ENCODE measurements around the gene THBD.

The THBD gene

DNA sequence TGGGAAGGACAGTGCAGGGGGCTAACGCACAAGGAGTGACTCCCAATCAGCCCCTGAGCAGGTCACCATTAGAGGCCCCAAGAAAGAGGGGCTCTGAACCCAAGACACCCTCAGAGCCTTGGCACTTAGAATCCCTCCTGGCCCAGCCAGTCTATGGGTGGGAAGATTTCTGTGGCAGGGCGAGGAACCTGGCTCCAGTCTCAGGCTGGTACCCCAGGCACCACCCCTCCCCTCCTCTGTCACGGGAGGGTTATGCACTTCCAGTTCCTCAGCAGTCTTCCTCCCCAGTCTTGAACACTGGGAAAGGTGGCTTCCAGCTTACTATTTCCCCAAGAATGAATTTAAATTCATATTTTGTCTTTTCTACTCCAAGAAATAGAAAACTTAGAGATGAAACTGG, 42.0 kb downstream of the THBD start:
- no peak for DNase-seq (ENCODE audit: low spot score)
- in situ Hi-C loops (cut with MboI; ENCODE audit: low pct_unique_long_range_greater_than_20kb, low sequenced_read_pairs, unreplicated experiment): no loop called here
- TF ChIP-seq, protein P1, sequence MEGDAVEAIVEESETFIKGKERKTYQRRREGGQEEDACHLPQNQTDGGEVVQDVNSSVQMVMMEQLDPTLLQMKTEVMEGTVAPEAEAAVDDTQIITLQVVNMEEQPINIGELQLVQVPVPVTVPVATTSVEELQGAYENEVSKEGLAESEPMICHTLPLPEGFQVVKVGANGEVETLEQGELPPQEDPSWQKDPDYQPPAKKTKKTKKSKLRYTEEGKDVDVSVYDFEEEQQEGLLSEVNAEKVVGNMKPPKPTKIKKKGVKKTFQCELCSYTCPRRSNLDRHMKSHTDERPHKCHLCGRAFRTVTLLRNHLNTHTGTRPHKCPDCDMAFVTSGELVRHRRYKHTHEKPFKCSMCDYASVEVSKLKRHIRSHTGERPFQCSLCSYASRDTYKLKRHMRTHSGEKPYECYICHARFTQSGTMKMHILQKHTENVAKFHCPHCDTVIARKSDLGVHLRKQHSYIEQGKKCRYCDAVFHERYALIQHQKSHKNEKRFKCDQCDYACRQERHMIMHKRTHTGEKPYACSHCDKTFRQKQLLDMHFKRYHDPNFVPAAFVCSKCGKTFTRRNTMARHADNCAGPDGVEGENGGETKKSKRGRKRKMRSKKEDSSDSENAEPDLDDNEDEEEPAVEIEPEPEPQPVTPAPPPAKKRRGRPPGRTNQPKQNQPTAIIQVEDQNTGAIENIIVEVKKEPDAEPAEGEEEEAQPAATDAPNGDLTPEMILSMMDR (IDR thresholded peaks at IDR 0.05; ENCODE audit: extremely low read depth, insufficient read depth, missing control alignments): no peak

DNA sequence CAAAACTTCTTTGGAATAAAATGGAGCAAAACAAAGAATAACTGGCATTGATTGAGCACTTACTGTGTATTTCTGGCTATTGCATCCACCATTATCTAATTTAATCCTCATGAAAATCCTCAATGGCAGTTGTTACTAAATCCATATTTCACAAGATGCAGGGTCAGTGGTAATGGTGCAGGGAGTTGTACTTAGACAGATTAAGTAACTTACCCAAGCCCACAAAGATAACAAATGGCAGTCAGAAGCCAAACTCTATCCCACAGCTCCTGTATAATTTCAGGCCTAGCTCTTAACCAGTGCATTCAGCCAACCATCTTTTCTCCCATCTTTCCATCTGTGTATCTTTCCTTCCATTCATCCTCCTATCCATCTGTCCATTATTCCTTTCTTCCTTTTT, 43.7 kb downstream of the THBD start:
- in situ Hi-C loops (cut with MboI; ENCODE audit: low pct_unique_long_range_greater_than_20kb, low sequenced_read_pairs, unreplicated experiment): no loop called here
- no peak for DNase-seq (ENCODE audit: low spot score)
- TF ChIP-seq, protein P1 (IDR thresholded peaks at IDR 0.05; ENCODE audit: extremely low read depth, insufficient read depth, missing control alignments): no peak

DNA sequence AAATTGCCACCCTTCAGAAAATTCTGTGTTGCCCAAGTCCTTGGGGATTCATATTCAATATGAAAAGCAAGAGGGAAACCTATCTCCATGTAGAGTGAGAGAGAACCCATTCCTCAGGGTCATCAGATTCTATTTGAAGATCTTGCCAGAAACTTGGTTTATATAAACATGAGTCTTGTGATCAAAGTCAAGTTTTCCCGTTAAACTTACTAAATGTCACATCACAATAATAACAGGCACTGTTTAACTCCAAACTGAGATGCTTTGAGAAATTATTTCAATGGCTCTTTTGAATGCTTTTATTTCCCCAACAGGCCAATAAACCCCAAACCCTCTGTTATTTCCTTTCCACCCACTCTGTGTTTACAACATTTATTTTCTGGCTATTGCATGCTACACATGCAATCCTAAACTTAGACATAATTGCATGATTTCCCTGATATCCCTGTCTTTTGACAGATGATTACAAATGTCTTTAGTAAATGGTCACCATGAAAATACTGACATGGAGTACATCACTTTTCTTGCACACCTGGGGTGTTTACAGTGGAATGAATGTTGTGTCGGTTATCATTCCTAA, 45.5 kb downstream of the THBD start:
- TF ChIP-seq, protein P1 (IDR thresholded peaks at IDR 0.05; ENCODE audit: extremely low read depth, insufficient read depth, missing control alignments): no peak
- in situ Hi-C loops (cut with MboI; ENCODE audit: low pct_unique_long_range_greater_than_20kb, low sequenced_read_pairs, unreplicated experiment): no loop called here
- DNase-seq (ENCODE audit: low spot score): no peak

DNA sequence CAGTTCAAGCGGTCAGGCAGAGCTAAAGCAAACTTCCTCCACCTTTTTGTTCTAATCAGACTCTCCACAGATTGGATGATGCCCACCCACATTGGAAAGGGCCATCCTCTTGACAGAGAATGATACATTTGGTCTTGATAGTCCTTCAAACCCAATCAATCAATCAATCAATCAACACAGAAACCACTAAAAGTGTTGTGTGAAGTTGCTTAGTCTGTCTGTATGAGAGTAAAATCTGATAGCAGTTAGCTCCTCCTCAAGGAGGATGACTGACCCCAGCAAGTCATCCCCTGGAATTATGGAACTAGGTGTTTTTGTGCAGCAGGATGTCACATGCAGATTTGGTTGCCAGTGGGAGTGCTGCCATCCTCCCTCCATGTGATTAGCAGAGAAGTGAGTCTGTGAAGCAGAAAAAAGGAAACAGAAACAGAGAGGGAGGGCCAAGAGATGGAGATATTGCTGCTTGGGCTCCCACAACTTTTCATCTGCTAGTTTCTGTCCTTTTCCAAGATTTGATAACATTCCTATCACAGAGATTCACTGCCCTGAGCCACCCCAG, 46.3 kb downstream of the THBD start:
- in situ Hi-C loops (cut with MboI; ENCODE audit: low pct_unique_long_range_greater_than_20kb, low sequenced_read_pairs, unreplicated experiment): no loop called here
- TF ChIP-seq, protein P1 (IDR thresholded peaks at IDR 0.05; ENCODE audit: extremely low read depth, insufficient read depth, missing control alignments): no peak
- no peak for DNase-seq (ENCODE audit: low spot score)

DNA sequence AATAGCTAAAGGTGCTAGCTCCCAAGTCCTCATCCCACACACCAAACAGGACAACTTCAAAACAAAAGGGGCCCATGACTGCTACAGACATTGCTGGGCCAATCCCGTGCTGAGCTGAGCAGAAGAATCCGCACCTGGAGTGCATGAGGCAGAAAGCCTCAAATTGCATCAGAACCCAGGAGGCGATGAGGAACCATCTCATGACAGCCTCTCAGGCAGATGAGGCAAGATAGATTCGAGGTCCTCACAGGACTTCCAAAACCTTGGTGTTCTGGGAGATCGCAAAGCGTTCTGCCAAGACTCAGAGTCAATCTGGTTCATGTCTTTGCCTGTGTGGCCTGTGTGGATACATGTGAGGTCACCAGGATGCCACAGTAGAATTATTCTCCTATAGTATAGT, 47.2 kb downstream of the THBD start:
- no peak for DNase-seq (ENCODE audit: low spot score)
- TF ChIP-seq, protein P1 (IDR thresholded peaks at IDR 0.05; ENCODE audit: extremely low read depth, insufficient read depth, missing control alignments): no peak
- in situ Hi-C loops (cut with MboI; ENCODE audit: low pct_unique_long_range_greater_than_20kb, low sequenced_read_pairs, unreplicated experiment): no loop called here

DNA sequence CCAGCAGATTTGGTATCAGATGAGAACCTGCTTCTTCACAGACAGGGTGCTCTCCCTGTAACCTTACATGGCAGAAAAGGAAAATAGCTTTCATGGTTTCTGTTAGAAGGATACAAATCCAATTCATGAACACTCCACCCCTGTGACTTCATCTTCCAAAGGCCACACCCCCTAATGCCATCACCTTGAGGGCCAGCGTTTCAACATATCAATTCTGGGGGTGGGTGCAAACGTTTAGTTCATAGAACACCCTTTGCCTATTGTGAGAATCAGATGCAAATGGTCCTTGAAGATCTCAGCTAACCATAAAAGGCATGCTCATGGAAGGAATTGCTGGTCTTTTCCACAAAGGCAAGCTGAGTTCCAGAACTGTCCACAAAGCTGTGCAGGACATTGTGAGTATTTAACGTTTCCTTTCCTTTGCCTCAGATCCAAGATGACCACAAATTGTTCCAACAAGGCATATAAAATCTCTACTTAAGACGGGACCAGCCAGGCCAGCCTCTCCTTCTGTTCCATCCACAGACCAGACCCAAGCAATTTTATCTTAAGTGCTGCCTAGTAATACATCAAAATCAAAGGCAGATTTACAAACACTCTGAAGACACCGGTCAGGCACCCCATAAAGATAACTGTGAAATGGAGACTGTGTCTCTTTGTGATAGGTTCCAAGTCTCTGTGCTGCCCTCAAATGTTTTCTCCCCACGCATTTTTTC, 49.1 kb downstream of the THBD start:
- DNase-seq (ENCODE audit: low spot score): no peak
- in situ Hi-C loops (cut with MboI; ENCODE audit: low pct_unique_long_range_greater_than_20kb, low sequenced_read_pairs, unreplicated experiment): no loop called here
- TF ChIP-seq, protein P1 (IDR thresholded peaks at IDR 0.05; ENCODE audit: extremely low read depth, insufficient read depth, missing control alignments): no peak
